ENCODE measurements around the gene FANCG. TPM values are rescaled to one million over a fixed set of nuclear protein-coding genes. Genes with fewer than 3 reads are reported as not detected.

The FANCG gene
- total RNA-seq, 1 experiment from 2014 or later = 108 TPM

GRCh38 chr9:35106343-35106730 lies 26.6 kb upstream of the FANCG start:
- ChIA-PET POLR2A (interaction anchor here (0.5 kb wide), 1 partner anchor 83 kb away, joined by 3 read pairs; no protein-coding TSS in a partner anchor), CTCF (no interaction called here)
- ATAC-seq = no peak
- Mint-ChIP-seq H3K4me1 (peaks cover 22% of the 10 kb centered on the region), H3K36me3 (peaks cover 2% of the 10 kb centered on the region), H3K27ac (no peak overlapping the region), H3K9me3 (no peaks in the 10 kb centered on the region), H3K27me3 (ENCODE audit: low read depth) (no peaks in the 10 kb centered on the region), H3K4me3 (no peak overlapping the region)
- TF ChIP-seq CREM (CRISPR knock-in tag; IDR thresholded peaks at IDR 0.05) (no peak), FOXP4 (CRISPR knock-in tag; IDR thresholded peaks at IDR 0.05) (no peak), PRDM15 (CRISPR knock-in tag; IDR thresholded peaks at IDR 0.05) (no peak), NR3C1 (CRISPR knock-in tag; conservative IDR thresholded peaks at IDR 0.05; ENCODE audit: low read depth) (no peak), ZSCAN18 (CRISPR knock-in tag; IDR thresholded peaks at IDR 0.05) (no peak), NFATC4 (CRISPR knock-in tag; IDR thresholded peaks at IDR 0.05) (no peak), MAX (CRISPR knock-in tag; IDR thresholded peaks at IDR 0.05) (no peak), PRRX2 (CRISPR knock-in tag; IDR thresholded peaks at IDR 0.05) (no peak), SOX15 (CRISPR knock-in tag; IDR thresholded peaks at IDR 0.05) (no peak), ZNF423 (CRISPR knock-in tag; IDR thresholded peaks at IDR 0.05) (no peak), OVOL2 (CRISPR knock-in tag; IDR thresholded peaks at IDR 0.05; ENCODE audit: borderline replicate concordance) (no peak), USF2 (CRISPR knock-in tag; IDR thresholded peaks at IDR 0.05) (no peak)
- no peak for DNase-seq (ENCODE audit: low spot score)

- CTCF ChIA-PET = no interaction called here
- TF ChIP-seq IRF2 (CRISPR knock-in tag; IDR thresholded peaks at IDR 0.05; ENCODE audit: borderline replicate concordance, low read depth) (no peak), MYBL2 (CRISPR knock-in tag; IDR thresholded peaks at IDR 0.05) (no peak), ELF4 (CRISPR knock-in tag; IDR thresholded peaks at IDR 0.05; ENCODE audit: low read depth) (no peak), RORB (CRISPR knock-in tag; IDR thresholded peaks at IDR 0.05) (no peak), FOXP4 (CRISPR knock-in tag; IDR thresholded peaks at IDR 0.05) (no peak), ERG (CRISPR knock-in tag; IDR thresholded peaks at IDR 0.05) (no peak), ZBTB43 (CRISPR knock-in tag; IDR thresholded peaks at IDR 0.05) (no peak), SMAD4 (CRISPR knock-in tag; IDR thresholded peaks at IDR 0.05) (no peak), ATF1 (CRISPR knock-in tag; IDR thresholded peaks at IDR 0.05) (no peak), NFATC4 (CRISPR knock-in tag; IDR thresholded peaks at IDR 0.05) (no peak), ZNF138 (CRISPR knock-in tag; conservative IDR thresholded peaks at IDR 0.05) (no peak), JAZF1 (CRISPR knock-in tag; IDR thresholded peaks at IDR 0.05) (no peak), NR3C1 (CRISPR knock-in tag; conservative IDR thresholded peaks at IDR 0.05; ENCODE audit: low read depth) (no peak), SOX15 (CRISPR knock-in tag; IDR thresholded peaks at IDR 0.05) (no peak)
These were observed 26.0 kb upstream of the FANCG start for GRCh38 chr9:35105571-35106342.

More at GRCh38 chr9:35105571-35106342, 26.0 kb upstream of the FANCG start:
- DNase-seq (ENCODE audit: low spot score) (no peak), ATAC-seq (no peak)
- POLR2A ChIA-PET = interaction anchor here (0.5 kb wide), 1 partner anchor 83 kb away, joined by 3 read pairs; no protein-coding TSS in a partner anchor
- peaks cover 7% of the 10 kb centered on the region for H3K36me3 Mint-ChIP-seq
- H3K27ac Mint-ChIP-seq = no peak overlapping the region
- no peak overlapping the region for H3K4me3 Mint-ChIP-seq
- no peaks in the 10 kb centered on the region for H3K27me3 Mint-ChIP-seq (ENCODE audit: low read depth)
- H3K4me1 Mint-ChIP-seq = peaks cover 19% of the 10 kb centered on the region
- no peaks in the 10 kb centered on the region for H3K9me3 Mint-ChIP-seq

All from WTC11 (cell line).